HUDEP-2 (cell line): Measurements from ENCODE around the gene LINGO4.

ENCODE experiments used
- DNase-seq, 76 experiments: peaks; one replicate each; lab custom pipeline; 2025; ENCODE audit not compliant: unreplicated experiment in 76 of 76; lab: John Stamatoyannopoulos, UW

Gene LINGO4, protein sequence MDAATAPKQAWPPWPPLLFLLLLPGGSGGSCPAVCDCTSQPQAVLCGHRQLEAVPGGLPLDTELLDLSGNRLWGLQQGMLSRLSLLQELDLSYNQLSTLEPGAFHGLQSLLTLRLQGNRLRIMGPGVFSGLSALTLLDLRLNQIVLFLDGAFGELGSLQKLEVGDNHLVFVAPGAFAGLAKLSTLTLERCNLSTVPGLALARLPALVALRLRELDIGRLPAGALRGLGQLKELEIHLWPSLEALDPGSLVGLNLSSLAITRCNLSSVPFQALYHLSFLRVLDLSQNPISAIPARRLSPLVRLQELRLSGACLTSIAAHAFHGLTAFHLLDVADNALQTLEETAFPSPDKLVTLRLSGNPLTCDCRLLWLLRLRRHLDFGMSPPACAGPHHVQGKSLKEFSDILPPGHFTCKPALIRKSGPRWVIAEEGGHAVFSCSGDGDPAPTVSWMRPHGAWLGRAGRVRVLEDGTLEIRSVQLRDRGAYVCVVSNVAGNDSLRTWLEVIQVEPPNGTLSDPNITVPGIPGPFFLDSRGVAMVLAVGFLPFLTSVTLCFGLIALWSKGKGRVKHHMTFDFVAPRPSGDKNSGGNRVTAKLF

DNA sequence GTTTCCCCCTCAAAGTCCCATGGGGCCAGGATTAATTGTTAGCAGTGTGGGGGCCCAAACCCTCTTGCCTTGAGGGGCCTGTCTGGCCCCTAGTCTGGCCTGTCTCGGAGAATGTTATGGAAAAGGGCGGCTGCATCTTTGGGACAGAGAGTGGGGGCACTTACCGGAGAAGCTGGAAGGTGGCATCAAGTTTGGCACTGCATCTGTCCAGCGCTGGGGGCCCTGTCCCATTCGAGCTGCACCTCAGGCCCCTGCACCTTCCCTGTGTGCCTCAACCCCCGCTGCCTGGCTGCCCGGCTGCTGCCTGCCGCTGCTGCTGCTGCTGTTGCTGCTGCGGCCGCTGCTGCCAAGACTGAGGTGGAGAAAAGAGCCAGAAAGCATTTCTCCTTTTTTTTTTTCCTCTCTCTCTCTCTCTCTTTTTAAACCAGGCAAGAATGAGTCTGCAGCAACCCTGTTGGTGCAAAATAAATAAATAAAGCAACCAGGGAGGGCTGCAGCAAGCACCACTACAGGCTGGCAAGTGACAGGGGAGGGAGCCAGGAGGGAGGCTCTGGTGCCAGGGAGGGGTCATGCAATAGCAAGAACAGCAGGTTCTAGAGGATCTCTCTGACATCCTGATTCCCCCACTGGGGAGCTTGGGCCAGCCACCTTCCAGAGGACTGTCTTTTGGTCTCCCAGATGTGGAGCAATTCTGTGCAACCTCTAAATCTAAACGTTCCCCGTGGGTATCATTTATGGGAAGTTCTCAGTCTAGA is at the start of gene LINGO4:
Gene LINGO4, minus strand, starts transcription at position 354 of the 755 bp plus-strand sequence. CDS start 2,715 bp downstream, outside the sequence.
- no peak for DNase-seq

DNA sequence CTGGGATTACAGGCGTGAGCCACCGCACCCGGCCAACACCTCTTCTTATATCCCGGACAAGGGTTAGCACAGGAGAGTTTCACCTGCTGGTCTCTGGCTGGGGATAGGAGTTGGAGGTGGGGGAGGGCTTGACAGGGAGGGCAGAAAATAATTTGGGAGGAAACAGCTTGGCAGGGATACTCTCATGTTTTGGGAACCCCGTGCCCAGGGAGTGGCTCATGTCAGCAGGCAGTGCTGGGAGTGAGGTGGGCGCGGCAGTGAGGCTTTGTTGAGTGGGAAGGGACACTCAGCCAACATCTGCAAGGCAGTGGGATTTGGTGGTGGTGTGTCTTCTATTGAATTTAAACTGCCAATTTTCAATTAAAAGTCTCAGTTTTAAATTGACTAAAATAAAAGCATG is 49.4 kb upstream of the LINGO4 start:
- DNase-seq, result no peak

DNA sequence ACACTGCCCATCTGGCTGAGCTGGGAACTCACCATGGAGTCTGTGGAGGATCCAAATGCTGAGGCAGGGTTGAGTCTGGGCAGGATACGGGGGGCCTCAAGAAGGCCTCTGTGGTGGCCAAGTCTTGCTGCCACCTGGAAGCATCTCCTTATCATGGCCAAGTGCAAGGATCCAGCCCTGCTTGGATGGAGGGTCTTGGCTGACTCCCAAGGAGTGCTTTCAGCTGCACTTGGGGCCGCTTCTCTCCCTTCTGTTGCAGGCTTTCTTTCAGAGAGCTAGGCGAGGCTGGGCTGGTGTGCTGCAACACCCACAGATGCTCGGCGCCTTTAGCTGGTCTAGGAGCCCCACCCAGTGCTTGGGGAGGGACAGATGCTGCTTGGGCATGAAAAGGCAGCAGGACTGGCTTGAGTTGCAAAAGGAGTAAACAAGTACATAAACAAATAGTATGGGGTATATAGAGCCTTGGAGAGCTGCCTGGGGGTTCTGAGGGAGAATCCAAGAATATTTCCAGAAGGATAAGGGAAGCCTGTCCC is 48.3 kb upstream of the LINGO4 start, which contains the start of gene THEM5:
Gene THEM5, minus strand, starts transcription at position 302 of the 533 bp plus-strand sequence. Its CDS starts 147 bp downstream, at position 155.
- DNase-seq, result peak in 49 of 76 experiments; percentile 8 to 67 (median 35)

DNA sequence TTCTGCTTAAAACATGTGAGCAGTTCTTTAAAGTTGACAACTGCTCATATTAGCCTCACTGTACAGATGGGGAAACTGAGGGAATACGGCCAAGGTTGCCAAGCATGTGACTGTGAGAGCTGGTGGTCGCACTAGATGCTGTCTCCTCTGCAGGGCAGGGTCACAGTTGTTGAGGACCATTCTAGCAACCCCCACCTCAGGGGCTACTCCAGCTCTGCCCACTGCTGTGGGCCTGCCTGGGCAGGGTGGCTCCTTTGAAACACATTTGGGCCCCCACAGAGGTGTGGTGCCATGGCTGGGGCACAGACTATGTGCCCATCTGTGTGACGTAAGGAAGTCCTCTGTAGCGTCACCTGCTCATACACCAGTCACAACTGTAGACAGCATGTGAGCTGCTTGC is 47.5 kb upstream of the LINGO4 start:
- DNase-seq, result no peak

DNA sequence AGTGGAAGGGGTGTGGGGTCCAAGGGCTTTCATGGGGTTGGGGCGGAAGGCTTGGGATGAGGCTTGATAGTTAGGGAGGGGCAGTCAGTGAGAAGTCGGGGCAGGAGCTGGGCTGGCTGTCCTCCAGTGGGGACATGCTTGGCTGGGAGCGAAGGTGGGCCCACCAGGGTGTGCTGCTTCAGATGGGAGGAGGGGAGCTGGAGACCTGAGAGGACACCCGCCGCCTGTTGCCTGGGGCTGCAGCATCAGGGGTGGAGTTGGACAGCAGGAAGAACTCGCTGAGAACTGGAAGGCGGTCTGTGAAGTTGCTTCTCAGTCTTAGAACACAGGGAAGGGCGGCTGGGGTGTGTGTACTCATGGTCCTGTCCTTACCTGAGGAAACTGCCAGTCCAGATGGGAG is 46.7 kb upstream of the LINGO4 start:
- no peak for DNase-seq

DNA sequence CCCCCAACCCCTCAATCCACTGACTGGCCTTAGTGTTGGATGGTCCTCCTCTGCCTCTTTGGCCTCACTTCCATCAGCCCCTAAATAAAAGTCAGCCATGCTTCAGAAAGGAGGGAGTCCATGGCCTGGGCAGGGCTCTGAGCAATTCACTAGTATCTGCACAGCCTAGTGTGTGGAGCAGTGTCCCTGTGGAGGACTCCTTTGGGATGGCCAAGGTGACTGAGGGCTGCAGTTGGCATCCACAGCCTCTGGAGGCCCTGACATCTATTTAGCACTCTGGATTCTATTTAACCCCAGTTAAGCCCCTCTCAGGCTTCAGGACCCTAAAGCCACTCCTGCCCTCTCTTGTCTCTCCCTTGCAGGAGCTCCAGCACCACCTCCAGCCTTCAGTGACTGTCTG is 44.7 kb upstream of the LINGO4 start:
- DNase-seq, result no peak

DNA sequence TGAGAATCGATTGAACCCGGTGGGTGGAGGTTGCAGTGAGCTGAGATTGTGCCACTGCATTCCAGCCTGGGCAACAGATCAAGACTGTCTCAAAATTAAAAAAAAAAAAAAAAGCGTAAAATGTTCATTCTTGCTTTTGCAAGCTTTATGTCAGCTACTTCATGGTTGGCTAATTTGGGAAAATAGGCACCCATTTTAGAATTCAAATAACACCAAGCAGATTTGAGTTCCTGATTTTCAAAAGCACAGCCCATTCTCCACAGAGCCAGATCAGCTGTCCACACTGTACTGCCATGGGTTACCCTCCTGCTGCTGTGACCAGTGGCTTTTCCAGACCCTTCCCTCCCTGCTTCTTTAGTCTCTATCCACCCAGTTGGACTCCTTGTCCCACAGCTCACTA is 43.9 kb upstream of the LINGO4 start:
- no peak for DNase-seq

DNA sequence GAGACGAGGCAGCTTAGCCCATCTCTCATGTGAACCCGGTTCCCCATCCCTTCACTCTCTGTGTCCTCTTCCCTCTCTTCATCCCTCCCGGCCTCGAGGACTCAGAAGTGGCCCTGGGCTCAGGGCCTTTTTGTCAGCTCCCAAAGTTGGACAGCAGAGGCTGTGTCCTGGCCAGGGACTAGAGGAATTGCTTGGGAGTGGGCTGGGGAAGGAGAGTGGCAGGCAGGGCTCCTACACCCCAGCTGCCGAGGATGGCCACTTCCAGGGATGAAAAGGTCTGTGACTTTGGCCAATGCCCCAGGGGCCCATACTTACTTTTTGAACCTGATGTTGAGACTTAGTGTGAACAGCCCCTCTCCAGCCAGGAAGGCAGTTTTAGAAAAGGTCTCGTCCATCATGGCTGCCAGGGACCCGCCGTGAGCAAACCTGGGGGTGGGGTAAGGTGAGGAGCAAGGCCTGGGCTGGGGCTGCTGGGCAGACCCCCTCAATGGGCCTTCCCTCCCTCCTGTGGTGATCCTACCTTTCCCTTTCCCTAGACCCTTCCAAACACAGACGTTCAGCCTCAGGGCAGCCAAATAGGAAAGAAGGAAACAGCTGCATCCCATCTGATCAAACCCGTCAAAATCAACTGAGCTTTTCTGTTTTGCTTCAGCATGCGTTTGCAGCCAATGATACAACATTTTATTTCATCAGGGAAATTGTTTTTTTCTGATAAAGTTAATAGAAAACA is 42.8 kb upstream of the LINGO4 start:
- DNase-seq, result no peak

DNA sequence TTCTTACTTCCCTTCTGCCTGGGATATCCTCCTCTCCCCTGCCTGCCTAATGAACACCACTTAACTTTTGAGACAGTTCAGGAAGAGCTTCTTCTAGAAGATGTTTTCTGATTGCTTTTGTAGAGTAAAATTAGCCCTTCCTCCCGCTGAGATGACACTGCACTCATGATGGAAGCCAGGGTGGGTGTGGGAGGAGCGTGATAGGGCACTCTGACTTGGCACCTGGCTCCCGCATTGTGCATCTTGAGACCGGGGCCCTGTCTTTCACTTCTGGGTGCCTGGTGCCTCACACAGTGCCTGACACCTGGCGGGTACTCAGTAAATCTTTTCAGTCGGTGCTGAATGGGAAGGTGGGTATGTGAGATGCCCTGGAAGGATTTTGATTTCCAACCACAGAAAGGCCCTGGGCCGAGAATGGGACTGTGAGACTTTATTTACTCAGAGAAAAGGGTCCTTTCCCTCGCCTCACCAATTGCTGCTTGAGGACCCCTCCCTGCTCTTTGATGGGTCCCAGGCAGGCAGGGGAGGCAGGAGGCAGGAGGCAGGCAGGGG is 41.5 kb upstream of the LINGO4 start:
- DNase-seq, result no peak

DNA sequence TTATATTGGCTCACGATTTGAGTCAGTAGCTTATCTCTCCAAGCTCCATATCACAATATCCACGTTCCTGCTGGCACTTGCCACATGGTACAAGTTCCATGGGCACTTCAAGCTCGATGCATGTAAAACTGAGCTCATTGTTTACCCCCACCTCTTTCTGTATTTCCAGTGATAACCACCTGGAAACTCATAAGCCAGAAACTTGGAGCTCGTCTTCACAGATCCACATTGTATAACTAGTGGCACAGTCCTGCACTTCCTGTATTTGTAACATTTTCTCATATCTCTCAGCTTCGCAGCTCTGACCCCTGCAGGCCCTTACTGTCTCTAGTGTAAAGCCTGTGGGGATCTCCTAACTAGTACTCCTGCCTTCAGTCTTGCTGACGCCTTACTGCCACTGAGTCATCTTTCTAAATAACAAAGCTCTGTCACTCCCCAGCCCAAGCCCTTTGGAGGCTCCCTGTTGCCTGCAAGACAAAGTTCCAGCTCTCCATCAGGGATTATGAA is 40.9 kb upstream of the LINGO4 start:
- DNase-seq, result peak in 7 of 76 experiments; percentile 7 to 33 (median 11)

DNA sequence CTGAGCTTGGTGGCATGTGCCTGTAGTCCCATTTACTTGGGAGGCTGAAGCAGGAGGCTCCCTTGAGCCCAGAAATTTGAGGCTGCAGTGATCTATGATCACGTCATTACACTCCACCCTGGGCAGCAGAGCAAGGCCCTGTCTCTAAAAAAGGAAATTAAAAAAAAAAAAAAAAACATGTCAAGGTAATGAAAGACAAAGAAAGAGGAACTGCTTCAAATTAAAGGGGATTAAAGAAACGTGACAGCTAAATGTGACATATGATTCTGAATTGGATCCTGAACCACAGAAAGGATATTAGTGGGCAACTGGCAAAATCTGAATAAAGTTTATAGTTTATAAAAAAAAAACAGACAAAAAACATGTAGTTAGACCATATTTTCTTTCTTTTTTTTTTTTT is 38.2 kb upstream of the LINGO4 start:
- DNase-seq, result no peak

DNA sequence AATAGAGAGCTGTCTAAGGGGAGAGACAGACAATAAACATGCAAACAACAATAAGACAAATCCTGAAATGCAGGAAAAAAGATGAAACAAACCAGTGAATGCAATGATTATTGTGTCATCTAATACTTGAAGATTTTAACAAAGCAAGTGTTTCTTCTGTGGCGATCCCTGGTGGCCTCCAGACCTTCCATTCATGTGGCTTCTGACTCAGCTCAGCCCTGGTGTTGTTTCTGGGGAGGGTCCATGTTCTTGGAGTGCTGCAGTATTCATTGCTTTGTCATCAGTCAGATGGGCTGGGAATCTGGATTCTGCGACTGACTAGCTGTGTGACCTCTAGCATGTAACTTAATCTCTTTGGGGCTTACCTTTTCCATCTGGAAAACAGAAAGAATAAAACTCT is 35.9 kb upstream of the LINGO4 start:
- DNase-seq, result no peak

DNA sequence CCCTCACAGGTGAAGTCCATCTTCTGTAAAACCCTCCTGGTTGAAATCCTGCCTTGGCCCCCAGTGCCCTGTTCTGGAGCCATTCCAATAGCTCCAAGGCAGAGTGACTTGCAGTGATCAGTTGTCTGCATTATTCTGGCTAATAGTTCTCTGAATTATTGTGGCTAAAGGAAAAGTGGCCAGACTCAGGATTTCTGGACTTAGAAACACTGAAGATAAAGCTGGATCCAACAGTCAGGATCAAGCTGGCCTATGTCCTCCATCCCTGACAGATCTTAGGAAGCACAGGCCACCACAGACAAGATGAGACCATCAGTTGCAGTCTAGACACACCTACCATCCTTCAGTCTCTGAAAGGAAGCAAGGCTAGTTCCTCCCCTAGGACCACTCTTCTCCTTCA is 35.2 kb upstream of the LINGO4 start:
- no peak for DNase-seq

DNA sequence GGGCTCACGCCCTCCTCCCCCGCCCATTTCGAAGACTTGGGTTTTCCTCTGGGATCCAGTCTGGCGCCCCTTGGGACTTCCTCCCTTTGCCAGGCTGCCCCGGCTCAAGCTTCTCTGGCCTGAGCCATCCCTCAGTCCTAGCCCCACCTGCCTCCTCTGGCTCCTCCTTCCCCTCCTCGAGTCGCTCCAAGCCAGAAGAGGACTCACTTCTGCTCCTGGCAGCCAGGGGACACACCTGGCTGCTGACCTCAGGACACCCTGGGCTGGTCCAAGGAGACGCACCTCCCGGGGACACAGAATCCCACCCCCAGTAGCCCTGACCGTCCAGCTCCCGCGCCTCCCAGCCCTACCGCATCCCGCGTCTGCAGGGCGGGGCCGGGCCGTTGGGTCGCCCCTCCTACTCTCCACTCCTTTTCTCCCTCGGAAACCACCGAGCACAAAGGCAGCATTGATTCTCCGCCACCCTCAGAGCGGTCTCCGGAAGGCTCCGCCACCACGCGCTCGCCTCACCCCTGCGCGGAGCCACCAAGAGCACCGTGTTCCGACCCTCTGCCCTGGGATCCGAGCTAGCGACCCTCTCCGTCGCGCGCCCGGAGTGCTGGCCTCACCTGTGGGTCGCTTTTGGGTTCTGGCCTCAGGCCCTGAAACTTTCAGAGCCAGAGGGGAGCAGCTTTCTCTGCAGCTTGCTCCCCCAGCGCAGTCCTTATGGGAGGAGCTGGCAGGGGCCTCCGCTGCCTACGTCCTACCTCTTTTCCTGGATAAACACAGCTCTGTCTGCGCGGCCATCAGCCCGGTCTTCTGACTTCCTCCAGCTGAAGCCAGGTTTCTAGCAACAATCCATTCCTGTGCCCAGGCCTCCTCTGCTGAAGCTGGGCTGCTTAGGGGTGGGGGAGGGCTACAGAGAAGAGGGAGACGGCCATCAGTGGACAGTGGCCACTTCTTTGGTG is 34.5 kb upstream of the LINGO4 start, which contains the start of gene C2CD4D:
Gene C2CD4D, minus strand, starts transcription at position 364 of the 947 bp plus-strand sequence. CDS start 831 bp downstream, outside the sequence.
- DNase-seq, result no peak

DNA sequence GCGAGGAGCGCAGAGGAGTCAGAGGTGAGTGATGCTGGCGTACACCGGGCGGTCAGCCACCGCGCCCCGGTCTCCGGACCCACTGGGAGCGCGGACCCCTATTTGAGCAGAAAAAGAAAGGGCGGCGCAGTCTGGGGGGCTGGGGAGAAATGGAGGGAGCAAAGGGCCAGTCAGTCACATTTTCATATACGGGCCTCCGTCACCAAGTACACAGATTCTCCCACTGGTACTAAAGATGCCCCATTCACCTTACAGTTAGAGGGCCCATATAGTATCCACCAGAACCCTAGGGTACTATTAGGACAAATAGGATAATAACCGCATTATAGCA is 33.8 kb upstream of the LINGO4 start:
- no peak for DNase-seq

DNA sequence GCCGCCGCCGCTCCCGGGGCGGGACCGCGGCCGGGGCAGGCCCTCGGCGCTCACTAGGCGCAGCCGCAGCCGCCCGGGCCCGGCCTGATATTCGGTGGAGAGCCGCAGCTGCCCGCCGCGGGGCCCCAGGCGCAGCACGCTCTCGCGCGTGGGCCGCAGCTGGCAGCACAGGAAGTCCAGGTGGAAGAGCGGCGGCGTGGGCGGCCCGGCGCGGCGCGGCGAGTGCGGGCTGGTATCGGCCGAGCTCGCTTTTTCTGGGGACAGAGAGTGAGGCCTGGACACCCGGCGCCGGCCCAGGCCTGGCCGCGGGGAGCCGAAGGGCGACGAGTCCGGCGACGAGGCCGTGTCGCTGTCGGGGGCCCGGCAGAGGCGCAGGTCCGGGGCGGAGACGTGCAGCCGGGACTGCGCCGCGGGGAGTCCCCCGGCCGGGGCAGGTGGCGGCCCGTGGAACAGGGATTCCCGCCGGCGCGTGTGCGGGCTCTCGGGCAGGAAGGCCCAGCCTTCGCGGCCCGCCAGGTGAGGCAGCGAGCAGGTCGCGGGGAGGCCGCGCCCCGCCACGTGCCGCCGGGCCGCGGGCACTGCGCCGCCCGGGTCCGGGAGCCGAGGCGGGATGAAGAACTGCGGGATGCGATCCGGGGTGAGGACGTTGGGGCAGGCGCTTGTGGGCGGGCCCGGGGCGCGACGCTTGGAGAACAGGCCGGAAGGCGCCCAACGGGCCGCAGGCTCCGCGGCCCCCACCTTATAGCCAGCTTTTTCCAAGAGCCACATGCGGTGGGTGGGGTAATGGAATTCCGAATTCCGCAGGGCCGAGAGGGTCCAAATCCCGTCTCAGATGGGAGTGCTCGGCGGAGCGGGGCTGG is 33.2 kb upstream of the LINGO4 start:
- peak in 3 of 76 experiments; percentile 4 to 14 (median 6) for DNase-seq

DNA sequence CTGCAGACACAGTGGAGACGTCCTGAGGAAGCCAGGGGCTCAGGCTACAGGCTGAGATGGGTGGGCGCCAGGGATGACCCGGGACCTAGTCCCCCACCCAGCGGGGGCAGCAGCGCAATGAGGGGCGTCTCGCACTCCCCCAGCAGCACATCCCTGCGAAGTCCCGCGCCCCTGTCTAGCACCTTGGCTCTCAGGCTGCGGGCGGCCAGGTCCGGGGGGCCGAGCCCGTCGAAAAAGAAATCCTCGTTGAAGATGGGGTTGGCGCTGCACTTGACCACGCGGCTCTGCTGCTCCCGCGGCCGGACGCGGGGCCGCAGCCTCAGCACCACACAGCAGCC is 32.6 kb upstream of the LINGO4 start:
- DNase-seq, result no peak

DNA sequence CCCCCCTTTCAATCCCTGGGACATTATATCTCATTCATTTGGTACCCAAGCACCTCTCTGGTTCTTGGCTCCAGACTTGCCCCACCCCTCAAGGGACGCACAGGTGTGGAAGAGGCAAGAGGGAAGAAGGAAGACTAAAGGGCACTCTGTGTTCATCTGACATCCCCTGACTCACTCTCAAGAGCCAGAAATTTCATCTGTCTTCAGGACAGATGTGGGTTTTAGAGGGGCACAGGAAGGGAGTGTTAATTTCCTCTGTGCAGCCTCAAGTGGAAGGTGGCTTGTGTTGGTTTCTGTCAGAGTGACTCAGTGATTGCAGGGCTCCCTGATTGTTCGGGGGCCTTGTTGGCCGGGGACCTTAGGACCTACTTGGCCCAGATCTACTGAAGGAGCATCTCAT is 32.0 kb upstream of the LINGO4 start:
- DNase-seq, result no peak
